WERI-Rb-1 (cell line): ENCODE data around the gene TMF1.

Source experiments
- DNase-seq: peaks from one replicate; pipeline ENCODE4 v3.0.0-alpha.2; 2020
- H3K27ac ChIP-seq: fragments of 250-450 bp; sonication (Bioruptor Pico); 2 replicates; pipeline ENCODE4 v1.5.1; 2020; ENCODE audit warnings: mild to moderate bottlenecking, moderate library complexity
- H3K27me3 ChIP-seq: fragments of 250-450 bp; sonication (Bioruptor Pico); 2 replicates; pipeline ENCODE4 v1.5.1; 2021; ENCODE audit warnings: mild to moderate bottlenecking, low read depth, moderate library complexity; ENCODE audit not compliant: insufficient read depth, severe bottlenecking
- H3K36me3 ChIP-seq: fragments of 250-450 bp; sonication (Bioruptor Pico); 2 replicates; pipeline ENCODE4 v1.5.1; 2020; ENCODE audit warnings: mild to moderate bottlenecking, moderate library complexity
- H3K4me3 ChIP-seq: 2 replicates; pipeline ENCODE4 v1.5.1; 2011; ENCODE audit warnings: low read depth, mild to moderate bottlenecking, control low read depth, low read length
- H3K9me3 ChIP-seq: fragments of 250-450 bp; sonication (Bioruptor Pico); 2 replicates; pipeline ENCODE4 v1.5.1; 2021; ENCODE audit warnings: mild to moderate bottlenecking, moderate library complexity; ENCODE audit not compliant: severe bottlenecking
- TF ChIP-seq, protein P1 (sequence below): IDR thresholded peaks from 2 replicates; pipeline ENCODE4 v1.5.1; 2011; ENCODE audit warnings: low read depth, mild to moderate bottlenecking, control low read depth, inconsistent platforms, low read length

TMF1 gene

DNA sequence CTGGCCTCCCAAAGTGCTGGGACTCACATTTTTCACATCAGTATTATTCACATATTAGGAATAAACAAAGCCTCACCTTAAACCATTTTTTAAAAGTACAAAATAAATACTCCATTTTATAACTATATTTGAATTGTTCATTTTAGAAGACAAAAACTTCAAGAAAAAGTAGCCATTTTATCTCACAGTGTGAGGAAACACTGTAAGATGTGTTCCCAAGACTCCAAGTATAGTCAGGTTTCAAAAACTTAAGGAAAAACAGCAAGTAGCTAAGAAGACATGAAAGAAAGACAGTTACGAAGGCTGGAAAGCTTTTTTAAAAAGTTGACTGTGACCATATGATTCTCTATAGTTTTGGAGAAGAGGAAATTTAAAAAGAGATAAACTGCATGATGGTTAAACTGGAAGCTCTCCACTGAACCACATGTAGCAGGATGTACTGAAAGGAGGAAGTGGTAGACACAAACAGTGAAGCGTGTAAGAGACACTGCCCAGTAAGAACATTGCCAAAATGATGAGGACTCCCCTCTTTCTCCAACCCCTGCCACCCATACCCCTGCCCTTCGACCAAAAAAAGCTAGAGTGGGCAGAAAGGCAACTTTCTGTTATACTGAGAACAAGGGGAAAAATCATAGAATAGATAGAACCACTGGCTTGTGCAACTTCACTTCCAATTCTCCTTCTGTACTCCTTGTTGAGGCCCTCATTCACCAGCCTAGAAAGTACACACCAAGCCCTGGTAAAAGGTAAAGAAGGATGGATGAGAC is 6.2 kb upstream of the TMF1 start:
- Histone ChIP-seq H3K27ac (no peak overlapping the region), H3K9me3 (no peaks in the 10 kb centered on the region), H3K4me3 (no peak overlapping the region), H3K36me3 (peaks cover 41% of the 10 kb centered on the region), H3K27me3 (no peaks in the 10 kb centered on the region)
- TF ChIP-seq, protein P1, sequence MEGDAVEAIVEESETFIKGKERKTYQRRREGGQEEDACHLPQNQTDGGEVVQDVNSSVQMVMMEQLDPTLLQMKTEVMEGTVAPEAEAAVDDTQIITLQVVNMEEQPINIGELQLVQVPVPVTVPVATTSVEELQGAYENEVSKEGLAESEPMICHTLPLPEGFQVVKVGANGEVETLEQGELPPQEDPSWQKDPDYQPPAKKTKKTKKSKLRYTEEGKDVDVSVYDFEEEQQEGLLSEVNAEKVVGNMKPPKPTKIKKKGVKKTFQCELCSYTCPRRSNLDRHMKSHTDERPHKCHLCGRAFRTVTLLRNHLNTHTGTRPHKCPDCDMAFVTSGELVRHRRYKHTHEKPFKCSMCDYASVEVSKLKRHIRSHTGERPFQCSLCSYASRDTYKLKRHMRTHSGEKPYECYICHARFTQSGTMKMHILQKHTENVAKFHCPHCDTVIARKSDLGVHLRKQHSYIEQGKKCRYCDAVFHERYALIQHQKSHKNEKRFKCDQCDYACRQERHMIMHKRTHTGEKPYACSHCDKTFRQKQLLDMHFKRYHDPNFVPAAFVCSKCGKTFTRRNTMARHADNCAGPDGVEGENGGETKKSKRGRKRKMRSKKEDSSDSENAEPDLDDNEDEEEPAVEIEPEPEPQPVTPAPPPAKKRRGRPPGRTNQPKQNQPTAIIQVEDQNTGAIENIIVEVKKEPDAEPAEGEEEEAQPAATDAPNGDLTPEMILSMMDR = no peak
- DNase-seq = no peak

DNA sequence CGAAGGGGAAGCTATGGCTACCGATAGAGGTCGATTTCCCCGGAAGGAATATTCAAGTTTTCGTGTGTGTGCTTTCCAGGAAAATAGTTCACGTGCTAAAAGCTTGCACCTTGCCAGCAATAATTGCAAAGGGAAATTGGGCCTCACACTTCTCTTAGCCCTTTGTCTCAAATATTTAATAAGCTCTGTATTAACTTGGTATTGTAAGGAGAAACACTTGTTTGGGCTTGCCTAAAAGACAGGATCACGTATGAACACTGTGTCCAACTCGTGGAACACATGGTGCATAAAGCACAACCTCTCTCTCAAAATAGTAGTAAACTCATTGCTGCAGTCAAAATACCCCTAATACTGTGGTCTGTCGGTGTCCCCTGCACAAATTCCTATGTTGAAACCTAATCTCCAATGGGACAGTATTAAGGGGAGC is 352 bp upstream of the TMF1 start:
- Histone ChIP-seq H3K36me3 (peaks cover 21% of the 10 kb centered on the region), H3K27me3 (no peaks in the 10 kb centered on the region), H3K27ac (peak overlapping the region; percentile 82), H3K4me3 (peak overlapping the region; percentile 97), H3K9me3 (no peaks in the 10 kb centered on the region)
- no peak for DNase-seq
- TF ChIP-seq, protein P1 = no peak

DNA sequence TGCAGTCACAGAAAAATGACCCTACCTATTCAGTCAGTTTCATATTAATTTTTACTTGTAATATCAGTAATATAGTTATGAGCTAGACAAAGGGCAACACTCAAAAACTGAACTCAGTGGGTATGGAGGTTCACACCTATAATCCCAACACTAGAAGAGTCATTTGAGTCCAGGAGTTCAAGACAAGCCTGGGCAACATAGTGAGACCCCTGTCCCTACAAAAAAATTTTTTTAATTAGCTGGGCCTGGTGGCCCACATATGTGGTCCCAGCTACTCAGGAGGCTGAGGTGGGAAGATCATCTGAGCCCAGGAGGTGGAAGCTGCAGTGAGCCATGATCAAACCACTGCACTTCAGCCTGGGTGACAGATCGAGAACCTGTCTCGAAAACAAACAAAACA is 3.1 kb downstream of the TMF1 start:
- DNase-seq = no peak
- Histone ChIP-seq H3K9me3 (no peaks in the 10 kb centered on the region), H3K36me3 (peaks cover 36% of the 10 kb centered on the region), H3K27ac (no peak overlapping the region), H3K27me3 (no peaks in the 10 kb centered on the region), H3K4me3 (no peak overlapping the region)
- TF ChIP-seq, protein P1 = no peak

DNA sequence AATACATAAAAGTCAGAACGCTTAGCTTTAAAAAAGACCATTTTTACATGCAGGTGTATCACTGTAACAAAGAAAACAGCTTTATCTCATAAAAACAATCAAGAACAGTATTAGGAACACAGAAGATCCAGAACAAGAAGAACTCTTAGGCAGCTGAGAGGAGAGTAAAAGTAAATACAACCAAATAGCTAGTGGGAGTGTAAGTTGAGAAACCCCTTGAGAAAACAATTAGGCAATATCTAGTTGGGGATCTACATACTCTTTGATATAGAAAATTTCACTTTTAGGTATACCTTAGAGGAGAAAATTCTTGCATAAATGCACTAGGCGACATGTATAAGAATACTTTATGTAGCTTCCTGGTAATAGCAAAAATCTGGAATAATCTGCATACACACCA is 7.5 kb downstream of the TMF1 start:
- Histone ChIP-seq H3K9me3 (no peaks in the 10 kb centered on the region), H3K27me3 (no peaks in the 10 kb centered on the region), H3K4me3 (no peak overlapping the region), H3K36me3 (peaks cover 59% of the 10 kb centered on the region), H3K27ac (no peak overlapping the region)
- DNase-seq = no peak
- TF ChIP-seq, protein P1 = no peak

DNA sequence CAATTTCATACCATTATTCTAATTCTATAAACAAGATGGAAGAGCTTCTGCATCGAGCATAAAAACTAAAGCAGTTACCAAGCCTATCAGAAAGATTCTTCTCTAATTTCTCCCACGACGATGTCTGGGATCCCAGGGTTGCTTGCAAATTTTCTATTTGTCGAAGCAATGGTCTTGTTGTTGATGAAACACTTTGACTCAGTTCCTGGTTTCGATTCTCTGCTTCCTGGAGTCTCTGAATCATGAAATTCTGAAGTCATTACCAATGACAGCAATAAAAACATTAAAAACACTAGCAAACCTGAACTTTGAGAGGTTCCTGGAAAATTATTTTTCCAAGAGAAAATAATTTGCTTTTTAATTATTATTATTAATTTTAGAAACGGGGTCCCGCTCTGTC is 18.7 kb downstream of the TMF1 start:
- peaks cover 58% of the 10 kb centered on the region for H3K36me3 ChIP-seq
- no peak overlapping the region for H3K27ac ChIP-seq
- TF ChIP-seq, protein P1 = no peak
- no peak for DNase-seq
- no peaks in the 10 kb centered on the region for H3K27me3 ChIP-seq
- no peaks in the 10 kb centered on the region for H3K9me3 ChIP-seq
- H3K4me3 ChIP-seq = no peak overlapping the region

DNA sequence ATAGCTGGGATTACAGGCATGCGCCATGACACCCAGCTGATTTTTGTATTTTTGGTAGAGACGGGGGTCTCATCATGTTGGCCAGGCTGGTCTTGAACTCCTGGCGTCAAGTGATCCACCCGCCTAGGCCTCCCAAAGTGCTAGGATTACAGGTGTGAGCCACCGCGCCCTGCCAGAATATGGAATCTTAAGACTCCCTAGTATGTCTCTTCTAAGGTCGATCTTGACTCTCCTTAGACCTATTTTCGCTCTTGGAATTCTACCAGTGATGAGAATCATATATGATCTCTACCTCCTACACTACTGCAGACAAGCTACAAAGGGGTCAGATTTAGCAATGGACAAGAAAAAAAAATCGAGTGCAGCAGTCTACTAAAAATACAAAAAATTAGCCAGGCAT is 19.4 kb downstream of the TMF1 start:
- H3K9me3 ChIP-seq = no peaks in the 10 kb centered on the region
- H3K27ac ChIP-seq = no peak overlapping the region
- H3K36me3 ChIP-seq = peaks cover 55% of the 10 kb centered on the region
- DNase-seq = no peak
- no peaks in the 10 kb centered on the region for H3K27me3 ChIP-seq
- H3K4me3 ChIP-seq = no peak overlapping the region
- TF ChIP-seq, protein P1 = no peak
